ENCODE results near the gene ANK2. TPM values are rescaled to one million over a fixed set of nuclear protein-coding genes. Genes with fewer than 3 reads are reported as not detected.
"Not testable (repeated sequence)": the region's sequence is repeated elsewhere in the genome, so short reads cannot be mapped to it uniquely, and the experiment has no call there.

ANK2 gene
- total RNA-seq, 2 donors from 2014 or later, result 70.0 to 124 TPM

- no peaks in the 10 kb centered on the region for H3K9me3 Mint-ChIP-seq
- no peaks in the 10 kb centered on the region for H3K9me3 ChIP-seq (ENCODE audit: control insufficient read depth, low read length)
- no peak overlapping the region for H3K27ac ChIP-seq (ENCODE audit: low read depth, low read length)
- H3K27me3 ChIP-seq (ENCODE audit: control insufficient read depth, insufficient read depth, low read length, poor library complexity, severe bottlenecking), result no peaks in the 10 kb centered on the region
- H3K4me1 Mint-ChIP-seq, result no peaks in the 10 kb centered on the region
- no peak overlapping the region for H3K4me3 Mint-ChIP-seq
- H3K4me3 ChIP-seq (ENCODE audit: low read length), result no peak overlapping the region
- DNase-seq, result no peak
- H3K27me3 Mint-ChIP-seq (ENCODE audit: insufficient read depth), result no peaks in the 10 kb centered on the region
- H3K27ac Mint-ChIP-seq, result no peak overlapping the region
- H3K36me3 Mint-ChIP-seq (ENCODE audit: low read depth), result peaks cover 18% of the 10 kb centered on the region
- peaks cover 8% of the 10 kb centered on the region for H3K36me3 ChIP-seq (ENCODE audit: control insufficient read depth, insufficient read depth, low read length)
- 91 to 100% methylated on average over 1 to 2 of the region's 2 CpGs for WGBS, 2 experiments (ENCODE audit: insufficient coverage in 1 of 2, insufficient read length in 1 of 2)
- no peak for TF ChIP-seq CTCF (conservative IDR thresholded peaks at IDR 0.05)
- H3K9ac ChIP-seq (ENCODE audit: extremely low read depth, low read length, poor library complexity, severe bottlenecking), result no peak overlapping the region
- no peaks in the 10 kb centered on the region for H3K4me1 ChIP-seq (ENCODE audit: control insufficient read depth, insufficient read depth, low read length)
Observed at GRCh38 chr4:113179996-113180395, 130.5 kb downstream of the ANK2 start.

- no peak for TF ChIP-seq CTCF (conservative IDR thresholded peaks at IDR 0.05)
- H3K4me1 ChIP-seq (ENCODE audit: control insufficient read depth, insufficient read depth, low read length), result no peaks in the 10 kb centered on the region
- no peak overlapping the region for H3K27ac ChIP-seq (ENCODE audit: low read depth, low read length)
- 88 to 91% methylated on average over 8 to 11 of the region's 11 CpGs for WGBS, 2 experiments (ENCODE audit: insufficient coverage in 1 of 2, insufficient read length in 1 of 2)
- H3K36me3 Mint-ChIP-seq (ENCODE audit: low read depth), result peaks cover 13% of the 10 kb centered on the region
- no peak for DNase-seq
- no peaks in the 10 kb centered on the region for H3K27me3 ChIP-seq (ENCODE audit: control insufficient read depth, insufficient read depth, low read length, poor library complexity, severe bottlenecking)
- H3K4me3 ChIP-seq (ENCODE audit: low read length), result no peak overlapping the region
- no peak overlapping the region for H3K4me3 Mint-ChIP-seq
- H3K36me3 ChIP-seq (ENCODE audit: control insufficient read depth, insufficient read depth, low read length), result no peaks in the 10 kb centered on the region
- H3K9me3 ChIP-seq (ENCODE audit: control insufficient read depth, low read length), result no peaks in the 10 kb centered on the region
- H3K27me3 Mint-ChIP-seq (ENCODE audit: insufficient read depth), result no peaks in the 10 kb centered on the region
- H3K4me1 Mint-ChIP-seq, result peaks cover 4% of the 10 kb centered on the region
- H3K9ac ChIP-seq (ENCODE audit: extremely low read depth, low read length, poor library complexity, severe bottlenecking), result no peak overlapping the region
- H3K9me3 Mint-ChIP-seq, result no peaks in the 10 kb centered on the region
- H3K27ac Mint-ChIP-seq, result no peak overlapping the region
Observed at GRCh38 chr4:113181289-113182007, 132.0 kb downstream of the ANK2 start.

- Histone ChIP-seq H3K9ac (ENCODE audit: extremely low read depth, low read length, poor library complexity, severe bottlenecking) (no peak overlapping the region), H3K27ac (ENCODE audit: low read depth, low read length) (no peak overlapping the region), H3K36me3 (ENCODE audit: control insufficient read depth, insufficient read depth, low read length) (peaks cover 5% of the 10 kb centered on the region), H3K4me1 (ENCODE audit: control insufficient read depth, insufficient read depth, low read length) (no peaks in the 10 kb centered on the region), H3K27me3 (ENCODE audit: control insufficient read depth, insufficient read depth, low read length, poor library complexity, severe bottlenecking) (no peaks in the 10 kb centered on the region), H3K4me3 (ENCODE audit: low read length) (no peak overlapping the region), H3K9me3 (ENCODE audit: control insufficient read depth, low read length) (no peaks in the 10 kb centered on the region)
- DNase-seq, result no peak
- WGBS, 2 experiments (ENCODE audit: insufficient coverage in 1 of 2, insufficient read length in 1 of 2), result 73 to 77% methylated on average over 5 of the region's 5 CpGs
- H3K4me3 Mint-ChIP-seq, result no peak overlapping the region
- no peak for TF ChIP-seq CTCF (conservative IDR thresholded peaks at IDR 0.05)
- peaks cover 8% of the 10 kb centered on the region for H3K36me3 Mint-ChIP-seq (ENCODE audit: low read depth)
- no peaks in the 10 kb centered on the region for H3K27me3 Mint-ChIP-seq (ENCODE audit: insufficient read depth)
- H3K9me3 Mint-ChIP-seq, result no peaks in the 10 kb centered on the region
- H3K4me1 Mint-ChIP-seq, result peaks cover 7% of the 10 kb centered on the region
- H3K27ac Mint-ChIP-seq, result no peak overlapping the region
Observed at GRCh38 chr4:113183032-113183605, 133.7 kb downstream of the ANK2 start.

- not testable (repeated sequence) for H3K9me3 ChIP-seq (ENCODE audit: control insufficient read depth, low read length); H3K4me3 Mint-ChIP-seq; H3K4me3 ChIP-seq (ENCODE audit: low read length); H3K9me3 Mint-ChIP-seq; H3K4me1 Mint-ChIP-seq; DNase-seq; H3K27ac ChIP-seq (ENCODE audit: low read depth, low read length); H3K27ac Mint-ChIP-seq; H3K4me1 ChIP-seq (ENCODE audit: control insufficient read depth, insufficient read depth, low read length); H3K27me3 ChIP-seq (ENCODE audit: control insufficient read depth, insufficient read depth, low read length, poor library complexity, severe bottlenecking); H3K27me3 Mint-ChIP-seq (ENCODE audit: insufficient read depth); H3K36me3 ChIP-seq (ENCODE audit: control insufficient read depth, insufficient read depth, low read length); H3K9ac ChIP-seq (ENCODE audit: extremely low read depth, low read length, poor library complexity, severe bottlenecking); H3K36me3 Mint-ChIP-seq (ENCODE audit: low read depth)
- 72 to 75% methylated on average over 2 to 3 of the region's 4 CpGs for WGBS, 2 experiments (ENCODE audit: insufficient coverage in 1 of 2, insufficient read length in 1 of 2)
Observed at GRCh38 chr4:113186220-113186619, 136.8 kb downstream of the ANK2 start.

All from endodermal cell (in vitro differentiated cells).